ENCODE measurements around the gene PLA2G4D.

PLA2G4D gene

DNA sequence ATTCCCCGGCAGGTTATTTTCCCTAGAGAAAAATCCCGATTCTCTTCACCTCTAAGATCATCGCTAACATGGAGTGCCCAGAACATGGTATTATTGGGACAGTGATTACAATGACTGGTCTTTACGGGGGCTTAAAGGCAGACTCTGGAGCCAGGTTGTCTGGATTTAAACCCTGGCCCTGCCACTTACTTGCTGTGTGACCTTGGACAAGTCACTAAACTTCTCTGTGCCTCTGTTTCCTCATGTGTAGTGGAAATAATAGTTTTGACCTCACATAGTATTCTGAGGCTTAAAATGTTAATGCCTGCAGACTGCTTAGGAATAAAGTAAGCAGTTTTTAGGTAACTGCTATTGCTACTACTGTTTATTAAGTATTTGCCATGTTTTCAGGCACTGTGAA lies 4.4 kb downstream of the PLA2G4D start:
- no peak for DNase-seq

GRCh38 chr15:42088801-42089640 lies 5.3 kb downstream of the PLA2G4D start:
- DNase-seq, result peak; percentile 28

DNA sequence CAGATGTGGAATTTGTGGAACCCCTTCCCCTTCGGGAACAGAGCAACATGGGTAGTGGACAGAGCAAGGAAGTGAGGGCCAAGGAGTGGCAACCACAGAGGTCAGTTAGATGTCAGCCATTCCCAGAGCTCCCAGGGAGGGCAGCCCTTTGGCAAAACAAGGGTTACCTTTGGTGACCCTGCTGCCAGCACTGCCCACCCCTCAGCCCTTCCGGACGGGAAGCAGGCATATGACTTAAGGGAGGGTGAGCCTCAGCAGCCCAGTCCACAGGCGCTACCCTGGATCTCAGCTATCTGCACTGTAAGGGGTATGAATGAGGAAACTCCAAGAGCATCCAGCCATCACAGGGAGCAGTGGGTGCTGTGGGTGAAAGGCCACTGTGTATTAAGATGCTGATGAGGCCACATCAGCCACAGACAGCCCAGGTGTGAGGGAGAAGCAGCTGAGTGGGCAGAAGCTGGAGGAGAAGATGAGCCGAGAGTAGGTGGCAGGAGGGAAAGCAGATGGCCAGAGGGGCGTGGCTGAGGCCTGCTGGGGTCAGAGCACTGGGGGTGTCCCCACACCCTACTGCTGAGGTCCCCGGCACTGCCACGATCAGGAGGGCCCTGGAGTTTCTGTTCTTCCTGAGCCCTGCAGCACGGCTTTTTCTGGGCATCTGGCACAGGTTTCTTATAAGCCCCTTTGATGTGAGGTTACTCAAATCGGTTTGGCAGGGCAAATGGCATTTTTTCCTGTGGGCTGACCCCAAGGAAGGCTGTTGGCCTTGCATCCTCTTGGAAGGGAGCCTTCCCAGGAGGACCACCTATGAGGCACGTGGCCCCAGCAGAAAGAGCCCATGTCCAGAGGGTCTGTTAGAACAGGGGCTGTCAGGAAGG lies 6.2 kb downstream of the PLA2G4D start:
- DNase-seq, result no peak

DNA sequence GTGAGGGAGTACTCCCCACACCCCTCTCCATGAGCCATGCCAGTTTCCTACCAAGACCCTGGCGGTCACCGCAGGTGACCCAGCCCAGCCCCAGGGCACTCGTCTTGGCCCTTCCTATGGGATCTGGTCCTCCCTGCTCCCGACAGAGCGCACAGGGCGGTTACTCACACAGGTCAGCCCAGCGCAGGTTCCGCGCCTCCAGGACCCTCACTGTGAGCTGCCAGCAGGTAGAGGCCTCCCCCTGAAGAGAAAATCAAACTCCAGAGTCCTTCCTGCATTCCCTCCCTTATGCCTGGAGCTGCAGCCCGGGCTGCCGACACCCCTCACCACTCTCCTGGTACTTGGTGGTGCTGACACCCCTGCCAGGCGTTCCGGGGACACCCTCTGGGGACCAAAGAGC lies 6.9 kb downstream of the PLA2G4D start:
- DNase-seq, result no peak

GRCh38 chr15:42085721-42086120 lies 8.6 kb downstream of the PLA2G4D start:
- no peak for DNase-seq

- DNase-seq, result no peak
Observed at GRCh38 chr15:42085236-42085605, 9.1 kb downstream of the PLA2G4D start.

DNA sequence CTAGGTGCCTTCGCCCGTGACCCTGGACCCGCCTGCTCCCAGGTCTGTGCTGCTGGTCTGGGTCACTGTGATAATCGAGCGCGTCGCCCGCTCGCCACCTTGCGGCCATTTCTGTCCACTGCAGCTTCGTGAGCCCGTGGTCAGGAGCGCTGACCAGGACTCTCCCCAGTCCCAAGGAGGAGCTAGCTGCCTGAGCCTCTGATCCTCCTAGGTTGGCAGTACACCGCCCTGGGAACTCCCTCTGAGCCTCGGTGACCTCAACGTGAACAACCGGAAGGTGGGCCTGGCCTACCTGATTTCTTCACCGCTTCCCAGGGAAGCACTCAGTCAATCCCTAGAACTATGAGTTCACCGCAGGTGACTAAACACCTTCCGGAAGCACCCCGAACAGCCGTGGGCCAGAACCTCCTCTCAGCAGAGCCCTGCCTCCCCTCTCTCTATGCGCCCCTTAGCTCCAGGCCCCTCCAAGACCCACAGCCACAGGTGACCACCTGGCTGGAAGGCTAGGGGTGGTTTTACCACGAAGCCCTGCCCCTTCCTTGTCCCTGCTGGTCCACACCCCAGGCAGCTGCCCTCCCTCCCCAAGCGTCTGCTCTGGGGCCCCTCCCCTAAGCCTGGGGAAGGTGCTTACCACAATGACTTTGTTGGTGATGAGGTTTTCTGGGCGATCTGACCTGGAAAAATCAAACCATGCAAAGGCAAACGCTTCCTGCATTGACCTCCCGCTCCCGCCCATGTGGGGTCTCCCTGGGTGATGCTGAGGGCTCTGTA lies 9.7 kb downstream of the PLA2G4D start:
- DNase-seq, result peak; percentile 31

- no peak for DNase-seq
Observed at GRCh38 chr15:42083916-42084315, 10.4 kb downstream of the PLA2G4D start.

- DNase-seq, result no peak
Observed at GRCh38 chr15:42083605-42083908, 10.8 kb downstream of the PLA2G4D start.

DNA sequence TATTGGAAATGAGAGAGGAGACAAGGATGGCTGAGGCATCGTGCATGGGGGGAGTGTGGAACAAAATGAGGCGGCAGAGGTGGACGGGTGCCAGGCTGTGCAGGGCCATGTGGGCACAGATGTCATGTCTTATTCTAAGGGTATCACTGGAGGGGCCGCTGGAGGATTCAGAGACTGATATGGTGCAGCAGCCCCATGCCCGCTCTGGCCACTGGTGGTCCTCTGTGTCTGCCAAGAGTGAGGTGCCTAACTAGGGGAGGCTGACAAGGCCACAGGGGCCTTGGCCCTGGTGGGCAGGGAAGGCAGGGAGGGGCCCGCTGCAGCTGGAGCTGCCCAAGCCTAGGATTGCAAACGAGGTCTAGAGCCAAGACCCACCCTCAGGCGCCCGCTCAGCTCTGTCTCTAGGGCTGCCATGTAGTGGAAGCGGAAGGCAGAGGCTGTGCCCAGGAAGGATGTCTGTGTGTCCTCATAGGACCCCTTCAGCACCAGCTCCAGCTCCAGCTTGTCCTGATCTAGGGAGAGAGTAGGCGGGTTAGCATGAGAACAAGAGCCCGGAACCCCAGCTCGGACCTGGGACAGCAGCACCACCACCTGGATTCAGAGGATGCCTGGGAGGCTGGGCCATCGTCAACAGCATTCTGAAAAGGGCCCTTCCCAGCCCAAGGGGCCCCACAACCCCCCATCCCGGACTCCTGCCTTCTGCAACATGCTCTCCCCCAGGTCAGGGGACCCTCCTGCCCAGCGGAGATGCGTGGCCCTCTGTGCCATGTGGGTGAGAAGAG lies 11.3 kb downstream of the PLA2G4D start:
- no peak for DNase-seq

GRCh38 chr15:42082141-42082540 lies 12.2 kb downstream of the PLA2G4D start:
- DNase-seq, result no peak

- no peak for DNase-seq
Observed at GRCh38 chr15:42080919-42081830, 13.2 kb downstream of the PLA2G4D start.

DNA sequence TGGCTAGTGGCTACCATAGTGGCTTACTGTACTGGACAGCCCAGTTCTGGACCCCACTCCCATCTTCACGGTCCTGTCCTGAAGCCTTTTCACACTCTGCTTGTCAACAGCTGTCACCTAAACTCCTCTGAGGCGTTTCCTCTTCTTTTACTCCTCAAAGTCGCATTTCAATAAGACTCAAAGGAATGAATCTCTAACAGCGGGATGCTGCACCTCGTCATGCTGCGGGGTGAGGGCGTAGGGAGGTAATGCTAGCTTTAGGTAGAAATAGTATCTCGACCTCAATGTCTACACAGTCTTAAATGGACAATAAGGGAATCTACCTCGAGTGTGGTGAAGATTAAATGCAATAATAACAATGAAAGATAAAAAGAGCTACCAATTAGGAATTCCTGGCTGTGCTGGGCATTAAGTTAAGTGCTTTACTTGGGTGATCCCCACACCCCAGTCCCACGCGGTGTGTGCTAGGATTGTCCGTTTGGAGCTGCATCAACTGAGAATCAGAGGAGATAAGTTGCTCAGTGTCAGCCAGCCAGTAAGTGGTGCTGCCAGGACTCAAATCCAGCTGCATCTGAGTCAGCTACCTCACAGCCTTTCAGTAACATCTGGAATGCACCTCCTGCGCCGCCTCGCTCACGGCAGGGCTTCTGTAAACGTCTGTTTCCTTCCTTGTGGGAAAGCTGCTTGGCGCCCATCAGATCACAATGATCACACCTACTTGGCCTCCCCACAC lies 14.0 kb downstream of the PLA2G4D start:
- DNase-seq, result no peak

DNA sequence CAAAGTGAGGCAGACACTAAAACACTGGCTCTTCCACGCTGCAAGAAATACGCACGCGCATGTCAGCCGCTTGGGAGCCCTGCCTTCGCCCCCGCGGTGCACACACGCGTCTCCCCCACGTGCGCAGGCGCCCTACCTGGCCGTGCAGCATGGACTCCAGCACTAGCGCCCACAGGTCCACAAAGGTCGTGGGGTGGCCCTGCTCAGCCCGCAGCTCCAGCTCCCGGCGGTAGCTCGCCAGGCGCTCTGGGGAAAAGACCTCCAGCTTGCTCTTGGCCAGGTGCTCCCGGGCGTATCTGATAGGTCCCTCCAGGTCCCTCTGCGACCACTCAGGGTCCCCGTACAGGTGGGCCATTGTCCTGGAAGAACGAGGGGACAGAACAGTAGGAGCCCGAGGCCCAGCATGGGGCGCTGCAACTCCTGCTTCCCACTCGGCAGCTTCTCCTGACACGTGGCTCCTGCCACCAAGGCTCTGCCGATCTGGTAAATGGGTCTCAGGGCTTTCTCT lies 14.9 kb downstream of the PLA2G4D start:
- DNase-seq, result peak; percentile 54

- DNase-seq, result no peak
Observed at GRCh38 chr15:42078903-42079302, 15.5 kb downstream of the PLA2G4D start.

DNA sequence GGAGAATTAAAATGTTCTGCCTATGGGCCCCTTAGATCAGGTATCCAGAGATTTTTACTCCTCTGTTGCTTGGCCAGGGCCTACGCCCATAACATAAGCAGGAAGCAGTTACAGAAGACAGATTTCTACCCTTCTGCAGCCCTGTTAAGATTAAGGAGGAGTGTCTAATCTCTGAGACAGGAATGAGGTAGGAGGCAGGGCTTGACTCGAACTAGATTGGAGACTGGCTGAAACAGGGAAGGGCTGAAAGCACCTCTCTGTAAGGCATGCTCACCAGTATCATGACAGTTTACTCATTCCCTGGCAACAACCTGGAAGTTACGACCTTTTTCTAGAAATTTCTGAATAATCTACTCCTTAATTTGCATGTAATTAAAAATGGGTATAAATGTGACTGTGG lies 16.7 kb downstream of the PLA2G4D start:
- no peak for DNase-seq

DNA sequence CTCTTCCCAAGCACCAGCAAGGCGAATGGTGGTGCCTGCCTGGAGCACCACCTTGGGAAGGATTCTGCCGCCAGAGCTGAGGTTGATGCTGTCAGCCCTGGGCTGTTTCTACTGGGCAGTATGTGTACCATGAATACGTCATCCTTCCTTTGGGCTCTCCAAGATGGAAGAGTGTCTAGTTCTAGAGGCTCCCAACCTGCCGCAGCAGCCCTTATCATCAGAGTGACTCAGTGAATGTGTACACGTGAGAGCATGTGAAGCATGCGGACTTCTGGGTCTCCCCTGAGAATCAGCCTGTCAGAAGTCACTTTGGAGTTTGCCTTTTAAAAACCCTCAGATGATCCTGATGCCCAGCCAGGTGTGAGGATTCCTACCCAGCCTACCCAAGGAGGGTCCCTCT lies 20.9 kb downstream of the PLA2G4D start:
- no peak for DNase-seq

GRCh38 chr15:42072141-42072685 lies 22.1 kb downstream of the PLA2G4D start:
- DNase-seq, result no peak

DNA sequence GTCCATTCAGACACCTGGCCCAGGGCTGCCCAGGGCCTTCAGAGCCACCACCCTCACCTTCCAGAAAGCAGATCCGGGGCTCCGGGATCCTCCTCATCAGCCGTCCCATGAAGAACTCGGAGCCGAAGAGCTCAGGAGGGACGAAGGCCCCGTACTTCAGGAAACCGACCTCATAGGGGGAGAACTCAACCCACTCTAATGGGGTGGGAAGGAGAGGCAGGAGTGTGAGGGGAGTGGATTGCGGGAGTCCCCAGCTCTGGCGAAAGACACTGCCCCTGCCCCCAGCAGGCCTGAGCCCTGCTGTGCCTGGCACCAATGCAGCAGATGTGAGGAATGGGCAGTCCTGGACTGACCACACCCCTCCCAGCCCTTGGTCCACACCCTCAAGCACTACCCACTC lies 22.6 kb downstream of the PLA2G4D start:
- DNase-seq, result no peak

DNA sequence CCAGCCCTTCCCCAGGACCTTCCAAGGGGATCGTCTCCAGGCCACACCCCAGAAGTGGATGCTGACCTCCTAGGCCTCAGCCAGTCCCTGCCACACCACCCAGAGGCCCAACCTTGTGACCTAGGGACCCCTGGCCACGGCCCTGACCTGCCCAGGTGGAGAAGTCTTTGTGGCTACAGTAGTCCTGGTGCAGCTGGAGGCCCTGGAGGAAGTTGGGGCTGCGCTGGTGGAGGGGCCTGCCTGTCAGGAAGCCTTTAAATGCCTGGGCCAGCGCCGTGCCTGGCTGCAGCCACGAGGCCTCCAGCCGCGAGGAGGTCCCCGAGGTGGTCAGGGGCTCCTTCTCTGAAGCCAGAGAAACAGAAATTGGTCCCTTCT lies 23.4 kb downstream of the PLA2G4D start:
- no peak for DNase-seq
